Dendritic cell treated with granulocyte-macrophage colony-stimulating factor and Interleukin-4, amounts not matched to agents 40 ng/mL and 50 ng/mL, for 4 days (primary cell): Measurements from ENCODE around the gene GSX2.
"Not testable (repeated sequence)": the region's sequence is repeated elsewhere in the genome, so short reads cannot be mapped to it uniquely, and the experiment has no call there.

Source experiments
- H3K27ac Mint-ChIP-seq: one replicate; pipeline ENCODE4 v1.8.0; 2022; ENCODE audit warnings: mild to moderate bottlenecking, mixed read lengths
- H3K27me3 Mint-ChIP-seq: one replicate; pipeline ENCODE4 v1.8.0; 2022; ENCODE audit warnings: mild to moderate bottlenecking, mixed read lengths
- H3K36me3 Mint-ChIP-seq: one replicate; pipeline ENCODE4 v1.8.0; 2022; ENCODE audit warnings: low read depth, mixed read lengths
- H3K4me1 Mint-ChIP-seq: one replicate; pipeline ENCODE4 v1.8.0; 2022; ENCODE audit warnings: low read depth, mixed read lengths
- H3K4me3 Mint-ChIP-seq: one replicate; pipeline ENCODE4 v1.8.0; 2022; ENCODE audit warnings: mild to moderate bottlenecking, moderate library complexity, mixed read lengths
- H3K9me3 Mint-ChIP-seq: one replicate; pipeline ENCODE4 v1.8.0; 2022; ENCODE audit warnings: mixed read lengths
- intact Hi-C: fragments of 100-400 bp; cut with micrococcal nuclease; formaldehyde crosslinking; loops from one replicate; pipeline ENCODE4 v1.15.0; 2022

Gene GSX2

DNA sequence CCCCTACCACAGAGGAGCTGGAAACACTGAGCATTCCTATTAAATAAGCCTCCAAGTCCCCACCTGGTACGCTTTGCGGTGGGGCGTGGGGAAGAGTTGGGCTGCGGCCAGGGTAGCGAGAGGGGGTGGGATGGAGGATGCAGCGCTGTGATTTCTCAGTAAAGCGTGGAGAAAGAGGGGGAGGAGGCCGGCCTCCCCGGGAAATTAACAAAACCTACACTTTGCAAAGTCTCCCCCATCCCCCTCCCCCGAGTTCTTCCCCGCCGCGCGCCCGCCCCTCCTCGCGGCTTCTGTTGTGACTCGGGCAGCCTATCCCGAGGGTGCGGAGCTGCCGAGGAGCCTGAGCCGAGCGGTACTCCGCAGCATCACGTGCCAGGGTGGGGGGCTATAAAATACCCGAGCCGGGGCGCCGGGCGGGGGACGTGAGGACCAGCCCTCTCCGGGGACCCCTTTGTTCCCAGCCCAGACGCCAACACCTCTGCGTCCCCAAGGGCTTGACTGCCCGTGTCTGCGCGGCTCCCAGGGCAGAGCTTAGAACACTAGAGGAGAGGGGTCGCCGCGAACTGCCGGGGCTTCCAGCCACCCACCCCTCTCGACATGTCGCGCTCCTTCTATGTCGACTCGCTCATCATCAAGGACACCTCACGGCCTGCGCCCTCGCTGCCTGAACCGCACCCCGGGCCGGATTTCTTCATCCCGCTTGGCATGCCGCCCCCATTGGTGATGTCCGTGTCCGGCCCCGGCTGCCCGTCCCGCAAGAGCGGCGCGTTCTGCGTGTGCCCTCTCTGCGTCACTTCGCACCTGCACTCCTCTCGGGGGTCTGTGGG, at the start of gene GSX2:
TSS of gene GSX2 (plus strand) at position 416 of the 827 bp plus-strand sequence. CDS start at position 598, 182 bp downstream.
- peaks cover 60% of the 10 kb centered on the region for H3K4me1 Mint-ChIP-seq
- H3K36me3 Mint-ChIP-seq = no peaks in the 10 kb centered on the region
- no peaks in the 10 kb centered on the region for H3K9me3 Mint-ChIP-seq
- peaks cover 95% of the 10 kb centered on the region for H3K27me3 Mint-ChIP-seq
- intact Hi-C loops = no loop called here
- H3K4me3 Mint-ChIP-seq = peak within 1 kb of the TSS; percentile 66
- H3K27ac Mint-ChIP-seq = no peak within 1 kb of the TSS

DNA sequence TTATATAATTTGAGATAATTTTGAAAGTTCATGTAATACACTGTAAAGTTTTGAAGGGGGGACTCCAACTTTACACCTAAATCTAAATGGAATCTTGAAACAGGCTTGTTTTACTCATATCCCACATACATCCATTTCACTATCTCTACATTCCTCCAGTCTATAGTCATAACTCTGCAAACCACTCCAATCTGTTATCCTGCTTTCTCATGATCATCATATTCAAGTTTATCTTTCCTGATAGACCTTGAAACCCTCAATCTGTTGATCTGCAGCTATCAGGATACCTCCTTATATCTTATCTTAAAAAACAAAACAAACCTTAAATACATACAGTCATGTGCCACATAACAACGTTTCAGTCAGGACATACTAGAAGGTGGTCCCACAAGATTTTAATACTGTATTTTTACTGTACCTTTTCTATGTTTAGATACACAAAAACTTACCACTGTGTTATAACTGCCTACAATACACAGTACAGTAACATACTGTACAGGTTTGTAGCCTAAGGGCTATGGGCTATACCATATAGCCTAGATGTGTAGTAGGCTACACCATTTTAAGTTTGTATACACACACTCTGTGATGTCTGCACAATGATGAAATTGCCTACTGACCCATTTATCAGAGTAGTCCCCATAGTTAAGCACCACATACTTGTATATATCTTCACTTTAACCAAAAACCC, 49.6 kb upstream of the GSX2 start:
- Mint-ChIP-seq H3K4me1 (peaks cover 34% of the 10 kb centered on the region), H3K36me3 (peaks cover 24% of the 10 kb centered on the region), H3K27me3 (no peaks in the 10 kb centered on the region), H3K4me3 (no peak overlapping the region), H3K27ac (no peak overlapping the region), H3K9me3 (no peaks in the 10 kb centered on the region)
- intact Hi-C loops = no loop called here

DNA sequence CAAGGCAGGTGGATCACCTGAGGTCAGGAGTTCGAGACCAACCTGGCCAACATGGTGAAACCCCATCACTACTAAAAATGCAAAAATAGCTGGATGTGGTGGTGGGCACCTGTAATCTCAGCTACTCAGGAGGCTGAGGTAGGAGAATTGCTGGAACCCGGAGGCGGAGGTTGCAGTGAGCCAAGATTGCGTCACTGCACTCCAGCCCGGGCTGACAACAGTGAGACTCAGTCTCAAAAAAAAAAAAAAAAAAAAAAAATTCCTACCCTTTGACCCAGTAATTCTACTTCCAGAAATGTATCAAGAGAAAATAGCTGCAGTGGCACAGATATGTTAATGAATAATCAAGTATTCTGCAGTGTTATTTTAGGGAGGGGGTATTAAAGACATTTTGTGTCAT, 46.6 kb upstream of the GSX2 start:
- H3K9me3 Mint-ChIP-seq, H3K4me3 Mint-ChIP-seq, H3K36me3 Mint-ChIP-seq, intact Hi-C loops, H3K27ac Mint-ChIP-seq, H3K27me3 Mint-ChIP-seq: not testable (repeated sequence)
- H3K4me1 Mint-ChIP-seq = peaks cover 58% of the 10 kb centered on the region

DNA sequence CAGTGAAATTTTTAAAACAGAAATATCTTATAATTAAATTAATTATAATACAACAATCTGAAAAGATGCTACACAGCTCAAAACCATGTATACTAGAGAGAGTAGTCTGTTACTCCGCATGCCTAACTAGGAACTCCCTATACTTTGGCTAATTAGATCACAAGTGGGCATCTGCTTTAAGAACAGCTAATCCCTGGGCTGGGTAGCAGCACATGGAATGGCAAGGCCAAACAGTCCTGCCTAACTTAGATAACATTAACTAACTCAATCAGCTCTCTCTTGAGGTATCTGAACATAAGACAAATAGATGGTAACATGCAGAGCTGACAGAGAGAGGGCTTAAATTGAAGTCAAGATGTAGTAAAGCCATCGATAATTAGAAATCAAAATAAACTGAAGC, 45.5 kb upstream of the GSX2 start:
- H3K27ac Mint-ChIP-seq = peak overlapping the region; percentile 41
- peaks cover 58% of the 10 kb centered on the region for H3K4me1 Mint-ChIP-seq
- peaks cover 10% of the 10 kb centered on the region for H3K36me3 Mint-ChIP-seq
- no peak overlapping the region for H3K4me3 Mint-ChIP-seq
- intact Hi-C loops = no loop called here
- H3K27me3 Mint-ChIP-seq = no peaks in the 10 kb centered on the region
- no peaks in the 10 kb centered on the region for H3K9me3 Mint-ChIP-seq

DNA sequence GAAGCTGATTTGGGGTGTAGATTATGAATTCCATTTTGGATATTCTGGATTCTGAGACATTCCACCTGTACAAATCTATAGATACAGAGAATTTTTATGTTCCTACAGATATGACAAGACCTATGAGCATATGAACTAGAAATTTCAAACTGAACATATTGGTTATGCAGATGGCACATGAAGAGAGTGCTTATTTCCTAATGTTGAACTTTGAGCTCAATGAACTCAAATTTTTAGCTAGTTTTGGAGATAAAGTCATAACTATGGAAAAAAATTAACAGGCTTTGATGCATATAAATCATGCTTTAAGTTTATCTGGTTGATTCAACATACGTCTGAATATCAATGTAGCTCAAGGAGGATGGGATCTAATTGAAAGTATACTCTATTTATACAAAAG, 44.5 kb upstream of the GSX2 start:
- no peak overlapping the region for H3K4me3 Mint-ChIP-seq

DNA sequence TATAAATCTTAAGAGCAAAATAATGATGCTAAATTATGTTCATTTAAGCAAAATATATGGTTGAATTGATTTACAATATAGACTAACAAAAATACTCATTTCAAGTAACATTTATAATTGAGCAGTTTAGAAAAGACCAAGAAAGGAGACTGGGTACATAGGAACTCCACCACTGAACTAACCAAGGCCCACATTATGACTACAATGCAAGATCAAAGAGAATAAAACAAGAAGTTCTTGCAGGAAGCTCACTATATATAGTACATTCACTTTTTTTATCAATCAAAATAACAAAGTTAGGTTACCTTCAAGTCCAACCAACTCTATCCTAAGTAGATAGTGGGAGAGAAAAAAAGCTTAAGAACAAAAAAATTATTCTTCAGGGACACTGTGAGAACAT, 43.6 kb upstream of the GSX2 start:
- Mint-ChIP-seq H3K4me1 (peaks cover 57% of the 10 kb centered on the region), H3K27me3 (no peaks in the 10 kb centered on the region), H3K27ac (no peak overlapping the region), H3K9me3 (no peaks in the 10 kb centered on the region), H3K36me3 (peaks cover 10% of the 10 kb centered on the region), H3K4me3 (no peak overlapping the region)
- intact Hi-C loops = no loop called here

More for the DNA sequence above, 44.5 kb upstream of the GSX2 start:
- Mint-ChIP-seq H3K9me3 (no peaks in the 10 kb centered on the region), H3K4me1 (peaks cover 61% of the 10 kb centered on the region), H3K27me3 (no peaks in the 10 kb centered on the region), H3K27ac (no peak overlapping the region), H3K36me3 (peaks cover 10% of the 10 kb centered on the region)
- intact Hi-C loops = no loop called here

DNA sequence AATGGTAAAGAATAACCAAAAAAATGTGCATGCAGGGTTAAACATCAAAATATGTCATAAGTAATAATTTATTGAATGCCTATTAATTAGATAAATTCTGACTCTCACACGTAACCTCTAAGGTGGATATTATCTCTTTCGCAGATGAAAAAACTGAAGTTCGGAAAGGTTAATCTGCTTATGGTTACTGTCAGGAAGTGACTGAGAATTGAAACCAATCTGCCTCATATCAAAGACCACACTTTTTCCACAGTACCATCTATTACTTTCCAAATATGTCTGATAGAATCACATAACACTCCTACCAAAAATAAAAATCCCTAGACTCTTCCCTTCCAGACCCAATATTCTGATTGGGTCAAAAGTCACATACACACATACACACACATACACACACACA, 41.8 kb upstream of the GSX2 start:
- no peaks in the 10 kb centered on the region for H3K9me3 Mint-ChIP-seq
- H3K27ac Mint-ChIP-seq = no peak overlapping the region
- H3K4me3 Mint-ChIP-seq = peak overlapping the region; percentile 39
- intact Hi-C loops = no loop called here
- H3K4me1 Mint-ChIP-seq = peaks cover 57% of the 10 kb centered on the region
- peaks cover 12% of the 10 kb centered on the region for H3K36me3 Mint-ChIP-seq
- H3K27me3 Mint-ChIP-seq = no peaks in the 10 kb centered on the region

DNA sequence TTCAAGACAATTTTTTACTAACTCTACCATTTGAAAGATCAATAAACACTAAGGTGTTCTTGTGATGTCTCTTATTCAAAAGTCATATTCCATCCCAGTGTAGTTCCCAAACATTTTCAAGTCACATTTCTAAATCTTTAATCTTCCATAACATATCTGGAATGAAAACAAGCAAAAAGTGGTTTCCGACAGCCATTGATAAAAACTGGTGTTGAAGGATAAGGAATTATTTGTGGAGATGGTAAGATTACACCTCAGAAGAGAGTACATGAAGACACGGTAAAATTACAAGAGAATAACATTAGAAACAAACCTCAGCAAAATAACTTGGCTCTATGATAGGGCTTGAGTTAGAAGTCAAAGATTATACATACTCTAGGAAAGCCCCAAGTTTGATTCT, 39.8 kb upstream of the GSX2 start:
- Mint-ChIP-seq H3K36me3 (peaks cover 20% of the 10 kb centered on the region), H3K4me1 (peaks cover 48% of the 10 kb centered on the region), H3K27ac (no peak overlapping the region), H3K4me3 (no peak overlapping the region), H3K27me3 (no peaks in the 10 kb centered on the region), H3K9me3 (no peaks in the 10 kb centered on the region)
- intact Hi-C loops = loop anchor here (5.0 kb wide), 1 partner anchor 58 kb away; no protein-coding TSS in a partner anchor

DNA sequence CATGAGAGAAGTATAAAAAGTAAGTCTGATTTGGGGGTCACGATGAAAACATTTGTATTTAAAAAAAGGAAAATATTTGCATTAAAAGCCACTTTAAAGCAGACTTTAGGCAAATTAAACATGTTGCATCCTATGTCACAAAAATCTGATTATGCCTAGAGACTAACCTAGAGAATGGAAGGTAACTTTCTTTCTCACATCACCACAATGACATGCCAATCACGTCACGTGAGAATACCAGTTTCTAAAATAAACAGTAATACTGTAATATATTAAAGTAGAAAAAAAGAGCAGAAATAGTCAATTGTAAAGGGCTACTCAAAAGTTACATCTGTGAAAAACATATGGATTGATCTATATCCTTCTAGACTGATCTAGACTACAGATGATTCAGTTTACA, 38.9 kb upstream of the GSX2 start:
- peaks cover 47% of the 10 kb centered on the region for H3K4me1 Mint-ChIP-seq
- peak overlapping the region; percentile 17 for H3K4me3 Mint-ChIP-seq
- intact Hi-C loops = loop anchor here (5.0 kb wide), 1 partner anchor 59 kb away; no protein-coding TSS in a partner anchor
- no peaks in the 10 kb centered on the region for H3K27me3 Mint-ChIP-seq
- H3K36me3 Mint-ChIP-seq = peaks cover 17% of the 10 kb centered on the region
- H3K27ac Mint-ChIP-seq = no peak overlapping the region
- H3K9me3 Mint-ChIP-seq = no peaks in the 10 kb centered on the region

DNA sequence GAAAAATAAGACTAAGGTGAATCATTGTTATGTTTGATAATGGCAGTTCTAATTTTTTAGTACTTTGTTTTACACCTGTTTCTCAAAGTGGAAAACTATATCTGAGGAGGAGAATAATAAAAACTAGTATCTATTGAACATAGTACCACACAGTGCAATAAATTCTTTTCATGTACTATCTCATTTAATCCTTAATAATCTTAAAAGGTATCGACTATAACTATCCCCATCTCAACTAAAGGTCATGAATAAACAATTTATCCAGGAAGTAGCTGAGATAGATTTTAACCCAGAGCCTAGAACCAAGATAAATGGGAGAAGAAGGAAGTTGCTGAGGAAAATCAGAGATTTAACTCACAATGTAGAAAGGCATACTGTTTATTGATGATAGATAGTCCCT, 38.1 kb upstream of the GSX2 start:
- intact Hi-C loops = loop anchor here (5.0 kb wide), 1 partner anchor 60 kb away; no protein-coding TSS in a partner anchor
- Mint-ChIP-seq H3K36me3 (peaks cover 17% of the 10 kb centered on the region), H3K27ac (no peak overlapping the region), H3K27me3 (no peaks in the 10 kb centered on the region), H3K4me1 (peaks cover 39% of the 10 kb centered on the region), H3K4me3 (no peak overlapping the region), H3K9me3 (no peaks in the 10 kb centered on the region)

DNA sequence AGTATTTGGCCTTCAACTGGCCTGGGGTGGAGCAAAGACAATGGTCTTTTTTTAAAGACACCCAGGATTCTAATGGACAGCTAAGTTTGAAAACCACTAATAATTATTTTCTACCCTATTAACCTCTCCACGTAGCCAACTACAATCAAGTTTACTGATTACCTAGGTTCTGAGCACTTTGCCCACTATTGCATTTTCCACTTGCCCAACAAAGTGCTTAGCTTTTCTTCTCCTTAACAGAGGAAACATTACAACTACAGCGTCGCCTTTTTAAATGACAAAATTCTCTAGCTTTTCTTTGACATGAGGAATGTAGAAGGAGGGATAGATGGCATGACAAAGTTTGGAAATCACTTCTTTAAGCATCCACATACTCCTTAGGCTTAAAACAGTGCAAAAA, 37.6 kb upstream of the GSX2 start:
- peaks cover 34% of the 10 kb centered on the region for H3K4me1 Mint-ChIP-seq

DNA sequence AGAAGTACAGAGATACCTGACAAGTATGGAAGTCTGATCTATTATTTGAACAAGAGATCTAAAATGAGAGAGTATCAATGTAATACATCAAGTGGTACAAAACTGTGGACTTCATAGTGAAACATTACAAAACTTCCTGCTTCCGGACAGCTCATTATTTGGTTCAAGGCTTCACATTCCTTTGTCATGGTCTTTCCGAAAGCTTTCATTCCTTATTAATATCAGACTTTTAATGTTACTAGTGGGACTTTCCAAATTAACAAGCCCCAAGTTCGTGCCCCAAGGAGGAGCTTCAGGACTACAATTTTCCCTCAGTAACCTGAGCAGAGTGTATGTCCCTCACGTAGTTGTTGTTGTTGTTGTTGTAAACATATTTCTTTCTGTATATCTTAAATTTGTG, 36.7 kb upstream of the GSX2 start:
- peaks cover 17% of the 10 kb centered on the region for H3K36me3 Mint-ChIP-seq
- H3K4me3 Mint-ChIP-seq = peak overlapping the region; percentile 89
- no peaks in the 10 kb centered on the region for H3K27me3 Mint-ChIP-seq
- intact Hi-C loops = loop anchor here (5.0 kb wide), 1 partner anchor 61 kb away; no protein-coding TSS in a partner anchor
- no peaks in the 10 kb centered on the region for H3K9me3 Mint-ChIP-seq
- H3K27ac Mint-ChIP-seq = peak overlapping the region; percentile 97
- H3K4me1 Mint-ChIP-seq = peaks cover 28% of the 10 kb centered on the region

More for the DNA sequence above, 37.6 kb upstream of the GSX2 start:
- no peaks in the 10 kb centered on the region for H3K9me3 Mint-ChIP-seq
- intact Hi-C loops = loop anchor here (5.0 kb wide), 1 partner anchor 60 kb away; no protein-coding TSS in a partner anchor
- peak overlapping the region; percentile 97 for H3K27ac Mint-ChIP-seq
- H3K36me3 Mint-ChIP-seq = peaks cover 17% of the 10 kb centered on the region
- H3K27me3 Mint-ChIP-seq = no peaks in the 10 kb centered on the region
- H3K4me3 Mint-ChIP-seq = peak overlapping the region; percentile 46

DNA sequence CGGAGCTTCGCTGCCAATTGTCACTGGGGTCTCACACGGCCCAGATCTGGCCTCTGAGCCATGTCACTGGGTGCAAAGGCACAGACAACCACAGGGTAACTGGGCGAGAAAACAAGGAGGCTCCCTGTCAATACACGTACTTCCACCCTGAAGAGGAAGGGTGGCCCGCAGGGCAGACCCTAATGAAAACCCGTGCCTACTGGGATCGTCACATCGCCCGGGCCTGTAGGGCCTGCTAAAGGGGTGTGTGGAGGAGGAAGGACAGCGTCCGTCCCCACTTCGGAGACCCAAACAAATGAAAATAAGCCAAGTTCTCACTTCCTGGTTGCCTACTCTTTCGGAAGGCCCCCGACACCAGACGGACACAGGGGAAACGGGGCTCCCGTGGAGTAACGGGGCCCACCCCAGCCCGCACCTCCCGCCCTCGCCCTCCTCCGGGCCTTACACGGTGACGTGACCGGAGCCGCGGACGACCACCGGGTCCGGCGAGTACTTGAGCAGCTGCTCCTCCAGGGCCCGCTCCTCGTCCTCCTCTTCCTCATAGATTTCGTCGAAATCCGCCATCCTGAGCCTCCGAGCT, 36.1 kb upstream of the GSX2 start:
- Mint-ChIP-seq H3K9me3 (no peaks in the 10 kb centered on the region), H3K27me3 (no peaks in the 10 kb centered on the region), H3K4me1 (peaks cover 25% of the 10 kb centered on the region), H3K36me3 (peaks cover 17% of the 10 kb centered on the region), H3K4me3 (peak overlapping the region; percentile 89), H3K27ac (peak overlapping the region; percentile 97)
- intact Hi-C loops = loop anchor here (2.0 to 5.0 kb wide), 2 partner anchors 29 to 62 kb away; no protein-coding TSS in a partner anchor
